Measurements from ENCODE around the gene GMDS. TPM values are rescaled to one million over a fixed set of nuclear protein-coding genes. Genes with fewer than 3 reads are reported as not detected.

Gene GMDS
- total and polyA plus RNA-seq, 9 donors = 6.6 to 20.6 (median 11.0) TPM

DNA sequence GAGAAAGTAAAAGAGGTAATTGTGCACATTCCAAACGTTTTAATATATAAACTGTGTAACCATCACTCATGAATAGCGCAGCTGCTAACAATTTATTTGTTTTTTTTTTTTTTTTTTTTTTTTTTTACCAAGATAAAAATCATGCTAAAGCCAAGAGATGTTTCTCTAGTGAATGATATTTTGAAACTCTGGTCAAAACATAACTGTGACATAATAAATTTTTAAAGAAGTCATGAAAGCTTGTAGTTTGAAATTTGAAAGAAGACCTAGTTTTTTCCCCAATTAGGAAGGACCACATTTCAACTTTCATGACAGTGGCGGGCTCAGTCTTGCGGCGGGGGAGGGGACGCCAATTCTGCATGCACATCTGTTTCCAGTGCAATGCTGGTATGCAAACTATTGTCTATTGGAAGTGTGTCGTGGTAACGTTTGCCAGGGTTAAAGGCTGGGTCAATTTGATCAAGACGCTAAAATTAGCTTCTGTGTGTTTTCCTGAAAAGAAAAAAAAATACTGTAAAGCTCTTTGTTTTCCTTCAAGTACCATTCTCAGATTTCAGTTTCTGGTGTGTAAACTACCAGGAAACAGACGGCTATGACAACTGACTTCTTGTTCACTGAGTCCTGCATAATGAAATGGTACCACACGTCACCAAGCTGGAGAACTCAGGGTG lies 423.8 kb downstream of the GMDS start:
- Histone ChIP-seq H3K4me3 (no peak overlapping the region), H3K27me3 (no peaks in the 10 kb centered on the region), H3K4me1 (ENCODE audit: insufficient read depth) (no peaks in the 10 kb centered on the region), H3K27ac (no peak overlapping the region), H3K9me3 (no peaks in the 10 kb centered on the region), H3K36me3 (no peaks in the 10 kb centered on the region)
- 6 to 18% (median 8%) methylated on average over 11 of the region's 11 CpGs for WGBS, 3 donors
- no peak for DNase-seq
- TF ChIP-seq, protein P1, sequence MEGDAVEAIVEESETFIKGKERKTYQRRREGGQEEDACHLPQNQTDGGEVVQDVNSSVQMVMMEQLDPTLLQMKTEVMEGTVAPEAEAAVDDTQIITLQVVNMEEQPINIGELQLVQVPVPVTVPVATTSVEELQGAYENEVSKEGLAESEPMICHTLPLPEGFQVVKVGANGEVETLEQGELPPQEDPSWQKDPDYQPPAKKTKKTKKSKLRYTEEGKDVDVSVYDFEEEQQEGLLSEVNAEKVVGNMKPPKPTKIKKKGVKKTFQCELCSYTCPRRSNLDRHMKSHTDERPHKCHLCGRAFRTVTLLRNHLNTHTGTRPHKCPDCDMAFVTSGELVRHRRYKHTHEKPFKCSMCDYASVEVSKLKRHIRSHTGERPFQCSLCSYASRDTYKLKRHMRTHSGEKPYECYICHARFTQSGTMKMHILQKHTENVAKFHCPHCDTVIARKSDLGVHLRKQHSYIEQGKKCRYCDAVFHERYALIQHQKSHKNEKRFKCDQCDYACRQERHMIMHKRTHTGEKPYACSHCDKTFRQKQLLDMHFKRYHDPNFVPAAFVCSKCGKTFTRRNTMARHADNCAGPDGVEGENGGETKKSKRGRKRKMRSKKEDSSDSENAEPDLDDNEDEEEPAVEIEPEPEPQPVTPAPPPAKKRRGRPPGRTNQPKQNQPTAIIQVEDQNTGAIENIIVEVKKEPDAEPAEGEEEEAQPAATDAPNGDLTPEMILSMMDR (IDR thresholded peaks at IDR 0.05) = no peak
- TF ChIP-seq EP300 (IDR thresholded peaks at IDR 0.05) (no peak), POLR2A (IDR thresholded peaks at IDR 0.05) (no peak)
- intact Hi-C loops (cut with DNase I) = no loop called here

DNA sequence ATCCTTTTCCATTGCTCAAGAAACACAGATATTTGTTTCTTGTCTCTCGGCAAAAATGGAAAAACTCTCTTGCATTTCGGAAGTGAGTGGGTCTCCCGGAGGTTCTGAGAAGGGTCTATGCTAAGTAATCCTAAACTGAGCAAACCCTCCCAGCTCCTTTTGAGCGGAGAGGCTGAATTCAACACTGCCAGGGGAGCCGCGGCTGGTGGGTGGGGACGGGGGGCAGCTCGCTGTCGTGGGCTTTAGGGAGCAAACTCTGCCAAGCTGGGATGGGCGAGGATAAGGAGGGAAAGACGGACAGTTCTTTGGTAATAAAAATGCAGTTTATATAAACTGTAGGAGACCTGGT lies 424.3 kb downstream of the GMDS start:
- H3K36me3 ChIP-seq = no peaks in the 10 kb centered on the region
- intact Hi-C loops (cut with DNase I) = no loop called here
- WGBS, 3 donors = 19 to 41% (median 27%) methylated on average over 11 of the region's 11 CpGs
- no peaks in the 10 kb centered on the region for H3K9me3 ChIP-seq
- DNase-seq = no peak
- H3K27me3 ChIP-seq = no peaks in the 10 kb centered on the region
- no peak overlapping the region for H3K27ac ChIP-seq
- TF ChIP-seq EP300 (IDR thresholded peaks at IDR 0.05) (no peak), POLR2A (IDR thresholded peaks at IDR 0.05) (no peak)
- TF ChIP-seq, protein P1 (IDR thresholded peaks at IDR 0.05) = no peak
- H3K4me1 ChIP-seq (ENCODE audit: insufficient read depth) = no peaks in the 10 kb centered on the region
- no peak overlapping the region for H3K4me3 ChIP-seq

GRCh38 chr6:1820714-1821113 lies 424.7 kb downstream of the GMDS start:
- no peak for DNase-seq
- Histone ChIP-seq H3K9me3 (no peaks in the 10 kb centered on the region), H3K4me3 (no peak overlapping the region), H3K4me1 (ENCODE audit: insufficient read depth) (no peaks in the 10 kb centered on the region), H3K27me3 (no peaks in the 10 kb centered on the region), H3K27ac (no peak overlapping the region), H3K36me3 (no peaks in the 10 kb centered on the region)
- TF ChIP-seq, protein P1 (IDR thresholded peaks at IDR 0.05) = no peak
- TF ChIP-seq POLR2A (IDR thresholded peaks at IDR 0.05) (no peak), EP300 (IDR thresholded peaks at IDR 0.05) (no peak)
- 20 to 69% (median 47%) methylated on average over 1 of the region's 1 CpG for WGBS, 3 donors
- intact Hi-C loops (cut with DNase I) = no loop called here

GRCh38 chr6:1820165-1820564 lies 425.2 kb downstream of the GMDS start:
- Histone ChIP-seq H3K36me3 (no peaks in the 10 kb centered on the region), H3K9me3 (no peaks in the 10 kb centered on the region), H3K27ac (no peak overlapping the region), H3K4me1 (ENCODE audit: insufficient read depth) (no peaks in the 10 kb centered on the region), H3K27me3 (no peaks in the 10 kb centered on the region), H3K4me3 (no peak overlapping the region)
- intact Hi-C loops (cut with DNase I) = no loop called here
- 2 to 11% (median 6%) methylated on average over 1 of the region's 1 CpG for WGBS, 3 donors
- DNase-seq = no peak
- TF ChIP-seq EP300 (IDR thresholded peaks at IDR 0.05) = no peak
- no peak for TF ChIP-seq POLR2A (IDR thresholded peaks at IDR 0.05)
- TF ChIP-seq, protein P1 (IDR thresholded peaks at IDR 0.05) = no peak

Data from ovary (tissue), 9 donors.